Mucosa of rectum (tissue), 2 donors: ENCODE results near the gene HOXB1.

Source experiments
- H3K27ac ChIP-seq, 2 donors: one replicate each; pipeline ENCODE4 v1.7.0; 2013; ENCODE audit warnings: inconsistent platforms in 2 of 2, low read depth in 2 of 2, low read length in 2 of 2
- H3K27me3 ChIP-seq, 2 donors: one replicate each; pipeline ENCODE4 v1.7.0; 2013; ENCODE audit warnings: low read length in 2 of 2; ENCODE audit not compliant: control insufficient read depth in 2 of 2, insufficient read depth in 2 of 2
- H3K36me3 ChIP-seq, 2 donors: one replicate each; pipeline ENCODE4 v1.7.0; 2013; ENCODE audit warnings: low read length in 2 of 2; ENCODE audit not compliant: control insufficient read depth in 2 of 2, insufficient read depth in 2 of 2
- H3K4me1 ChIP-seq, 2 donors: one replicate each; pipeline ENCODE4 v1.7.0; 2013; ENCODE audit warnings: low read length in 2 of 2, mild to moderate bottlenecking in 1 of 2; ENCODE audit not compliant: control insufficient read depth in 2 of 2, insufficient read depth in 2 of 2
- H3K4me3 ChIP-seq, 2 donors: one replicate each; pipeline ENCODE4 v1.7.0; 2013; ENCODE audit warnings: low read length in 2 of 2
- H3K9ac ChIP-seq, 2 donors: one replicate each; pipeline ENCODE4 v1.7.0; 2013; ENCODE audit warnings: low read length in 2 of 2, low read depth in 1 of 2, mild to moderate bottlenecking in 1 of 2
- H3K9me3 ChIP-seq, 2 donors: one replicate each; pipeline ENCODE4 v1.7.0; 2013; ENCODE audit warnings: low read length in 2 of 2; ENCODE audit not compliant: control insufficient read depth in 2 of 2
- donor health status: healthy.
- donor health status: Normal muscosa, but diverticular disease.

Gene HOXB1

GRCh38 chr17:48575066-48575582 is 44.3 kb upstream of the HOXB1 start:
- Histone ChIP-seq H3K4me1 (peaks cover 30 to 36% of the 10 kb centered on the region in 2 donors), H3K9ac (no peak overlapping the region), H3K4me3 (peak overlapping the region in 1 of 2 donors; percentile 32), H3K9me3 (no peaks in the 10 kb centered on the region), H3K36me3 (peaks cover 6 to 7% of the 10 kb centered on the region in 2 donors), H3K27me3 (peaks cover 0 to 2% of the 10 kb centered on the region in 2 donors), H3K27ac (peak overlapping the region; percentile 63 to 86)

- no peaks in the 10 kb centered on the region for H3K27me3 ChIP-seq
- peak overlapping the region; percentile 63 to 86 for H3K27ac ChIP-seq
- H3K4me3 ChIP-seq = peak overlapping the region in 1 of 2 donors; percentile 32
- peaks cover 6 to 7% of the 10 kb centered on the region in 2 donors for H3K36me3 ChIP-seq
- no peaks in the 10 kb centered on the region for H3K9me3 ChIP-seq
- peak overlapping the region; percentile 9 to 47 for H3K9ac ChIP-seq
- peaks cover 30 to 37% of the 10 kb centered on the region in 2 donors for H3K4me1 ChIP-seq
Measured at GRCh38 chr17:48574505-48575065, 43.8 kb upstream of the HOXB1 start.

- peaks cover 0 to 3% of the 10 kb centered on the region in 2 donors for H3K27me3 ChIP-seq
- peak overlapping the region; percentile 20 to 62 for H3K9ac ChIP-seq
- peak overlapping the region; percentile 69 to 77 for H3K27ac ChIP-seq
- H3K36me3 ChIP-seq = peaks cover 6 to 7% of the 10 kb centered on the region in 2 donors
- peak overlapping the region in 1 of 2 donors; percentile 8 for H3K4me3 ChIP-seq
- H3K9me3 ChIP-seq = no peaks in the 10 kb centered on the region
- peaks cover 32 to 35% of the 10 kb centered on the region in 2 donors for H3K4me1 ChIP-seq
Measured at GRCh38 chr17:48571826-48572417, 41.1 kb upstream of the HOXB1 start.

- Histone ChIP-seq H3K36me3 (peaks cover 6 to 7% of the 10 kb centered on the region in 2 donors), H3K4me3 (peak overlapping the region; percentile 8 to 17), H3K27ac (peak overlapping the region; percentile 69 to 77), H3K27me3 (peaks cover 0 to 3% of the 10 kb centered on the region in 2 donors), H3K4me1 (peaks cover 36 to 40% of the 10 kb centered on the region in 2 donors), H3K9me3 (no peaks in the 10 kb centered on the region), H3K9ac (peak overlapping the region; percentile 20 to 62)
Measured at GRCh38 chr17:48571024-48571818, 40.4 kb upstream of the HOXB1 start.

- H3K27ac ChIP-seq = peak overlapping the region; percentile 69 to 77
- peaks cover 31 to 33% of the 10 kb centered on the region in 2 donors for H3K4me1 ChIP-seq
- H3K9me3 ChIP-seq = no peaks in the 10 kb centered on the region
- H3K4me3 ChIP-seq = peak overlapping the region; percentile 6 to 19
- peaks cover 0 to 3% of the 10 kb centered on the region in 2 donors for H3K27me3 ChIP-seq
- H3K36me3 ChIP-seq = peaks cover 7 to 9% of the 10 kb centered on the region in 2 donors
- H3K9ac ChIP-seq = peak overlapping the region in 1 of 2 donors; percentile 62
Measured at GRCh38 chr17:48570325-48571023, 39.7 kb upstream of the HOXB1 start.

- H3K27ac ChIP-seq = peak overlapping the region; percentile 69 to 77
- no peaks in the 10 kb centered on the region for H3K9me3 ChIP-seq
- H3K27me3 ChIP-seq = peaks cover 0 to 3% of the 10 kb centered on the region in 2 donors
- peak overlapping the region in 1 of 2 donors; percentile 6 for H3K4me3 ChIP-seq
- H3K36me3 ChIP-seq = peaks cover 7 to 10% of the 10 kb centered on the region in 2 donors
- H3K4me1 ChIP-seq = peaks cover 34% of the 10 kb centered on the region in 2 donors
- H3K9ac ChIP-seq = peak overlapping the region in 1 of 2 donors; percentile 28
Measured at GRCh38 chr17:48569674-48570324, 39.0 kb upstream of the HOXB1 start.

- no peak overlapping the region for H3K9ac ChIP-seq
- no peak overlapping the region for H3K27ac ChIP-seq
- H3K4me1 ChIP-seq = peaks cover 34 to 38% of the 10 kb centered on the region in 2 donors
- peak overlapping the region in 1 of 2 donors; percentile 15 for H3K4me3 ChIP-seq
- no peaks in the 10 kb centered on the region for H3K9me3 ChIP-seq
- peaks cover 0 to 3% of the 10 kb centered on the region in 2 donors for H3K27me3 ChIP-seq
- H3K36me3 ChIP-seq = peaks cover 7 to 13% of the 10 kb centered on the region in 2 donors
Measured at GRCh38 chr17:48569240-48569582, 38.4 kb upstream of the HOXB1 start.

GRCh38 chr17:48568499-48569239 is 37.9 kb upstream of the HOXB1 start:
- peak overlapping the region; percentile 15 to 41 for H3K4me3 ChIP-seq
- H3K27ac ChIP-seq = peak overlapping the region in 1 of 2 donors; percentile 5
- no peaks in the 10 kb centered on the region for H3K9me3 ChIP-seq
- H3K4me1 ChIP-seq = peaks cover 35 to 38% of the 10 kb centered on the region in 2 donors
- H3K36me3 ChIP-seq = peaks cover 7 to 13% of the 10 kb centered on the region in 2 donors
- H3K27me3 ChIP-seq = peaks cover 0 to 3% of the 10 kb centered on the region in 2 donors
- no peak overlapping the region for H3K9ac ChIP-seq
